KG1 (cell line): Measurements from ENCODE around the gene SRSF2.
"Not testable (repeated sequence)": the region's sequence is repeated elsewhere in the genome, so short reads cannot be mapped to it uniquely, and the experiment has no call there.

Source experiments
- DNase-seq: peaks from one replicate; lab custom pipeline; 2025; lab: John Stamatoyannopoulos, UW

Gene SRSF2

DNA sequence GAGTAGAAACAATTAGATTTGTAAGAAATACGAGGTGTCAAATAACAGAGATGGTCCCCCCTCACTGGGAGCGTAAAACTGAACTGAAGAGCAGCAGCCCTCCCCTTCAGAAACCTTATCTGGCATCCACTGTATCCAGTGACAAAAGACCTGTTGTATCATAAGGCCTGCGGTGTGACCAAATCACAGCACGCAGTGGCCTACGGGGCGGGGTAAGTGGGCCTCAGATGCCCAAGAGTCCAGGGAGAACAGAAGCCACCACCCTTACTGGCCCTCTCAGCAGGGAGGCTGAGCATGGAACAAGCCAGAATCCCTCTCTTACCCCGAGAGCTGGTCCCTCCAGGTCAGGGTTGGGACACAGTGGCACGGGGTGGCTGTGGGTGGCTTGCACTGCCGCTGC is 16.2 kb downstream of the SRSF2 start:
- DNase-seq, result no peak

DNA sequence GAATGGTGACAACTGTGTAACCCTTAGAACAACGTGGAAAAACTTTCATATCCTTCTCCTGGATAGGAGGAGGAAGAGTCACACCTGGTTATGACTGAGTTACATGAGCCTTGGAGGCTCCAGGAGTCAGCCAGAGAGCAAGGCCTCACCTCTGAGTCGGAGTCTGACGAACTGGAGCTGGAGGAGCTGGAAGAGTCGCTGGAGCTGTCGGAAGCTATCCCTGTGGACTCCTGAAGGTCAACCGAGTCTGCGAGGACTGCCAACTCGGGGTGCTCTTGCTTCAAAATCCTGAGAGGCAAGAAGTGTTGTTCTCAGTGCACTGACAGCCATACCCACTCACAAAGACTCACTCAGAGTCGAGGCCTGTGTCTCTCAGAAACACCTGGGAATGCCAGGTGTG is 16.9 kb downstream of the SRSF2 start:
- no peak for DNase-seq

DNA sequence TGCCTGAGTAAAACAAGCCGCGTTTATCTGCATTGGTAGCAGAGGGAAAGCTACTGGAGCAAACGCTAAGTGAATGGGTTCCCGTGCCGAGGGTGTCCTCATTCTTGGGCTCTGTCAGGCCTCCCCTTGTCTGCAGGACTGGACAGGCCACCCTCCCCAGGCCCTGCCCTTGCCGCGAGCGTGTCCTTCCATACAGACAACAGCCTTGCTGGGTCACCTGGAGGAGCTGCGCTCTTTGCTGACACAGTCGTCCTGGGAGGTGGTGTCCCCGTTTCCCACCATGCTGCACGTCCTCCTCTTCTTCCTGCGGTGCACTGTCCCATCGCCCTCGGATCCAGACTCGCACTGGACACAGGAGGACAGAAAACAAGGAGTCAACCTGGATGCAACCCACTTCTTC is 18.6 kb downstream of the SRSF2 start:
- no peak for DNase-seq

DNA sequence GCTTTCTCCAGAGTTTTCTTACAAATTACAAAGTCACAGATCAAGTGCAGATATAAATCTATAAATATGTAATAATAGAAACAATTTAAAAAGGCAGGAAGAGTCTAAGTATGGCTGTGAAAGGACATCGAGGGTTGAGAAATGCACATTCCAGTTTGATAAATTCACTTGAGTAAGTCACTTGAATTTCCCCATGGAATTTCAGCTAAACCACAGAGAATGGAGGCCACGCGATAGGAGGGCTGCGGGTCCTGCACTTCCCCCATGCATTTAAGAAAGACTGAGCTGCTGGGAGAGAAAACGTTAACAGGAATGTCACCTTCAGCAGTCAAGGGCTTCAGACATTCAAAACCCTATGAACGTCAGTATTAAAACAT is 20.3 kb downstream of the SRSF2 start:
- DNase-seq, result no peak

DNA sequence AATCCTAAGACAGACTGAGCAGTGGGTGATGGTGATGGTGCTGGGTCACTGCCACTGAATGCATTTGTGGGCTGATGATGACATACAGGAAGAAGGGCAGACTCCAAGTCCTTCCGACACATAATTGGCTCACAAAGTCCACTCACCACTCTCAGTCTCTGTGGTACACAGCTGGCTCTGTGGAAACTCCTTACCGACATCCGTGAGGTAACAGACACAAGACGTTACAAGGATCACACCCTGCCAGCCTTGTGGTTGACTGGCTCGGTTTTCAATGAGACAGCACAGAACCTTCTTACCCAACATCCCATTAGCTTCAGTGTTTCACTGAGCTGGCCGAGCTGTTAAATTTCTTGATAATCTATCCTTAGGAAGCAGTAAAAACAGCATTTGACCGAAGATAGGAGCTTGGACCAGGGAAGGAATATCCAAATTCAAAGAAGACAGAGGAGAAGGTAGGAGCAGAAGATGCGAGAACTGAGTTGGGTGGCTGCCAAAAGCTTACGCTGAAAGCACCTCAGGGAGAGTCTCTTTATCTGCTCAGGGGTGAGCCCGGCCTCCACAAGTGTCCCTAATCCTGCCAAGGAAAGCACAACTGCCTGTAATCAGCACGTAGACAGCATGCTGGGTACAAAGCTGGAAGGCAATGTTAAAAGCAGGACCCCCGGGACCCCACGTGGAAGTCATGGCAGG is 20.8 kb downstream of the SRSF2 start:
- no peak for DNase-seq

DNA sequence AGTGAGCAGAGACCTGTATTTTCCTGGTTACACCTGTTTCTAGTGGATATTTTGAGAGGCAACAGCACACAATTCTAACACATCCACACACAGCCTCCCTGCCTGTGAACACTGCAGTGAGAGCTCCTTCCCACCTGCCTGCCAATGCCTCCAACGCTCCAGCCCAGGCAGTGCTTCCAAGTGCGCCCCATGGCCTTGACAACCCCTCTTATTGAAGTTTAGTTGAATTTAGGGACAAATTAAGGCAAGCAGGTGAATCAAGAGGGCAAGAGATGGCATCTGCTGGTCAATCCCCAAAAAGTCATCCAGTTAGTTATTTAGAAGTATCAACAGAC is 21.7 kb downstream of the SRSF2 start:
- no peak for DNase-seq

DNA sequence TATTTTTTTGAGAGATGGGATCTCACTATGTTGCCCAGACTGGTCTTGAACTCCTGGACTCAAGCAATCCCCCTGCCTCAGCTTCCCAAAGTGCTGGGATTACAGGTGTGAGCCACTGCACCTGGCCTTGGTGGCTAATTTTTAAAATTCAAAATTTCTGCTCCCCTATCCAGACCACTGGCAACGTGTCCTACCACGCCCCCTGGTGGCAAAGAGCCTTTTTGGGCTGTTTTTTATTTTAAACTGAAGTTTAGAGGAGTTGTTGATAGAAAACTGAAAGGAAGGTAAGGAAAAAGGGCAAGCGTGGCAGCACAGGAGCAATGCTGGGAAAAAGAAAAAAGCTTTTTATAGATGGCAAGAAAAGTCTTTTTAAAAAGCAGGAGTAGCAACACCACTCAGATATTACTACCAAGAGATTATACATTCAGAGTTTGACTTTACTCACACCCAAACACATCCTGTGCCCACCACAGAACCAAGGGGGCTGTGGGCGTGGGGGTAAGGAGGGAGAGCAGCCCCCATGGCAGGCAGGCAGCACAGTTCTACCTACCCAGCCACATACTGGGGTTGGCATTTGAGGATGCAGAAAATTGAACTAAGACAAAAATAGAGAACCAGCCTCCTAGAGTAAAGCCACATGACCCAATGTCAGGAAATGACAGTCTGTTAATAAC is 22.2 kb downstream of the SRSF2 start:
- DNase-seq, result peak; percentile 50

DNA sequence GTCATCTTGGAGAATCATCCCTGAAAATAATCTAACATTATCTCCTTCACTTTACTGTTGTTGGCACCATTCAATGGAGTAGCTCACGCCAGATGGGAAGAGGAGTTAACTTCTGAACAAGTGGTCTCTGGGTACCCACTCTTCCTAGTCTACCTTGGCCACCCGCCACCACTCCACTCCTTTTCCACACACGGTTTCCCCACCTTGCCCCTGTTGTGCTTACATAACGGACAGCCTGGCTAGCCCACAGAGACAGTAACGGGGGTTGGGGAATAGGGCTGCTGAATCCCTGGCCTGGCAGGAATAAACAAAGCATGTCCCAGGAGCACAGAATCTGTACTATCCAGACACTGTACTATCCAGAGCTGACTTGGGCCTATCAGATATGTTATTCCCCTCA is 22.8 kb downstream of the SRSF2 start:
- no peak for DNase-seq

DNA sequence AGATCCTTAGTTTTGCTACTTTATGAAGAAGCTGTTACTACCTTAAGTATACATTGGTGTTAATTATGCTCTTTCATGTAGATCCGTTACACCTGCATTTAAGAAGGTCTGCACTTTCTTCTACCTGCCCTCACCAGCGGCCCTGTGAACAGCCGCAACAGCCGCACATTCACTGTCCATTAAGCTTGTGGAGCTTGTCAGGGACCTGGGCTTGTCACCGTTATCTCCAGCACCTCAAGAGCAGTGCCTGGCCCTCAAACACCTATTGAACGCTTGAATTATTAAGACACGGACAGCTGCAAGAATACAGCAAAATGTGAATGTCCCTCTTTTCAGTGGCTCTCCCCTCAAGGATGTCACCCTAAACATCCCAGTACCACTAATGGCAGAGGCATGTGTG is 23.4 kb downstream of the SRSF2 start:
- DNase-seq, result no peak

DNA sequence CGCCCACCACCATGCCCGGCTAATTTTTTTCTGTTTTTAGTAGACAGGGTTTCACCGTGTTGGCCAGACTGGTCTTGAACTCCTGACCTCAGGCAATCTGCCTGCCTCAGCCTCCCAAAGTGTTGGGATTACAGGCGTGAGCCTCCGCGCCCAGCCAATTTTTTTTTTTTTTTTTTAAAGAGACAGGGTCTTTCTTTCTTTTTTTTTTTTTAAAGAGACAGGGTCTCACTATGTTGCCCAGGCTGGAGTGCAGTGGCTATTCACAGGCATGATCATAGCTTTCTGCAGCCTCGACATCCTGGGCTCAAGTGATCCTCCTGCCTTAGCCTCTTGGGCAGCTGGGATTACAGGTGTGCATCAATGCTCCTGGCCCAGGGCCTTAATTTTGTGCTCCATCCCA is 24.8 kb downstream of the SRSF2 start:
- not testable (repeated sequence) for DNase-seq

DNA sequence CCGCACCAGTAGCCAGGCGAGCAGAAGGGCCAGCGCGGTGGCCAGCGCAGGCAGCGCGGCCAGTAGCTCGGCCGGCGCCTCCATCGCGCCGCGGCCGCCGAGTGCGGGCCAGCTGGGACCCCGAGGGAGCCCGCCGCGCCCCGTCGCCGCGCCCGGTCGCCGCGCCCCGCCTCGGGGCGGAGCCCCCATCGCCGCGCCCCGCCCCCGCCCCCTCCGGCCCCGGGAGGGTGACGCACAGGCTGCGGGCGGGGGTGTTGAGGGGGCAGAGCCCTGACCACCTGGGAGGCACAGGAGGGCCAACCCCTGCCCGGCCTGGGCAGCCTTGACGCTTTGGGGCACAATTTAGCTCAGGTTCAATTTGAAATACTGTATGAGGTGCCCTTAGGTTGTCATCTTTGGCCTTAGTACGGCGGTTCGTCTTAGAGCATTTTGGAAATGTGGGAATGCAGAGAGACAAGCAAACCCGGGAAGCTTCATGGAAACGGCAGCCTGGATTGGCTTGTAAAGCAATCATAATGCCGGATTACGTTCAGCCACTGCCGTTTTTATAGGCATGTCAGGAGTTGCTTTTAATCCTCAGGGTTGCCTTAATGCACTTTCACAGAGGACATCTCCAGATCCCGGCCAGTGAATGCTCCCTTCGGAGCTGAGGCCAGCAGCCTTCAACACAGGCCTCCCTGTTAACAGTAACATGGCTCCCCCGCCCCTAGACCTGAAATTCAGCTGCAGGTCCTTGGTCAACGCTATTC is 26.1 kb downstream of the SRSF2 start, which contains the start of gene MXRA7:
MXRA7 (minus strand) TSS at position 103 of the 749 bp plus-strand sequence; CDS start at position 84, 19 bp downstream.
- no peak for DNase-seq

DNA sequence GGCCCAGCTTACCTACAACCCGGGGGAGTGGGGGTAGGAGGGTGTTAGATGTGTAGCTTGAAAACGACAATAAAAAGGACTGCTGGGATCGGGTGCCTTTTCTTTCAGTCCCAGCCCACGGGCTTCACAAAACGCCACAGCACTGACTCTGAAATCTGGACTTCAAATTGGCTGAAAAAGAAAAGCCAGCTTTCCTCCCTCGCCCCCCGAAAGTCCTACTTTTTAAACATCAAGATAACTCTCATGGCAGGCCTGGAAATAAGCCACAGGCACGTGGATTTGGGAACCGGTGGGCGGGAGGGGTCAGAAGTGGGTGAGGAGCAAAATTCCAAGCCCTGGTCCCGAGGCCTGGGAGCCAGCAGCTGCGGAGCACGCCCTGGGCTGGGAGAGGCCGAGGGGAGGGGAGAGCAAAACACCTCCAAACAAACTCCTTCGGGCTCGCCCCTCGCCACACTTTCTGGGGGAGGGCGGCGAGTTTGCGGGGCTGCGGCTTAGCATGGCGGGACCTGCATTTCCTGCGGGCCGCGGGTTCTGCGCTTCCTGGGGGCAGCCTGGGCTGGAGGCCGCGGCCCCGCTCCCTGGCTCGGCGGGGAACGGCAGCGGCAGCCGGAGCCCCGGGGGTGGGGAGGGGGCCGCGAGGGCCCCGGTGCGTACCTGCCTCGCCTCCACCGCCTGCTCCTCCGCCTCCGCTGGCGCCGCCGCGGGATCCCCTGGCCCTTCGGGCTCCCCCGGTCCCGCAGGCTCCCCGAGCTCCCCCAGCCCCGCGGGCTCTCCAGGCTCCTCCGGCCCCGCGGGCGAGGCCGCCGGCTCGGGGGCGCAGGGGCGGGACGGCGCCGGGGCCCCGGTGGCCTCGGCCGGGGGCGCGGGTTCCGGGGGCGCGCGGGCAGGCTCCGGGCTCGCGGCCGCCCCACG is 26.9 kb downstream of the SRSF2 start:
- DNase-seq, result not testable (repeated sequence)

DNA sequence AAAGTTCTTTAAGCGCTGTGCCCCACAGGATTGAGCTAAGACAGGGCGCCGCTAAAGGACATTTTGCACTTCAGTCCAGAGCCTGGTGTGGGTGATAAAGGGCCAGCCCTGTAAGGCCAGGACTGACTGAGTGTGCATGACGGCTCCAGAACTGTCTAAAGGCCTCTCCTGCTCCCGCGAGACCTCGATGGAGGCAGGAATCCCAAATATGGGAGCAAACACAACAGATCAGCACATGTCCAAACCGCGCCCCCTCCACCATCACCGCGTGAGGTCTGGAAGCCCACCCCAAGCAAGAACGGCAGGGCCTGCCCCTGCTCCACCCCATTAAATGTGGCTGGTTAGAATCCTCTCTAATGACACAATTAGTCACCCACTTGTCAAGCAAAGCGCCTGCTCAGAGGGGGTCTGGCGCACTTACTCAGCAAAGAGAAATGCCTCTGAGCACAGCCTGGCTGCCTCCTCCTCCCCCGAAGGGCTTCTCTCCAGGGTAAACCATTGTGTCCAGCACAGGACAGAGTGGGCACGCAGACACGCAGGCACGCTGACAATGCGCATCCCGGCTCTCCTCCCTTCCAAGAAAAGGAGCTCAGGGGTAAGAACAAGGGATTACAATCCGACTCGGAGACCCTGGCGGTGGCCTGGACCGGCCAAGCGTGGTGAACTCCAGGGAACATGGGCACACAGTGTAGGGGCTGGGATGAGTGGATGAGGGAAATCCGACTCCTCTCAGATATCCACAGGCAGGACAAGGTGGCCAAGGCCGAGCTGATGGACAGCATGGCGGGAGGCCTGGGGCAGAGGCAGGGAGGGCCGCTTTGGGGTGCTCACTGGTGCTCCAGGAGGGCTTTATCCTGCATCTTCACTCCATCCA is 27.8 kb downstream of the SRSF2 start:
- DNase-seq, result no peak

DNA sequence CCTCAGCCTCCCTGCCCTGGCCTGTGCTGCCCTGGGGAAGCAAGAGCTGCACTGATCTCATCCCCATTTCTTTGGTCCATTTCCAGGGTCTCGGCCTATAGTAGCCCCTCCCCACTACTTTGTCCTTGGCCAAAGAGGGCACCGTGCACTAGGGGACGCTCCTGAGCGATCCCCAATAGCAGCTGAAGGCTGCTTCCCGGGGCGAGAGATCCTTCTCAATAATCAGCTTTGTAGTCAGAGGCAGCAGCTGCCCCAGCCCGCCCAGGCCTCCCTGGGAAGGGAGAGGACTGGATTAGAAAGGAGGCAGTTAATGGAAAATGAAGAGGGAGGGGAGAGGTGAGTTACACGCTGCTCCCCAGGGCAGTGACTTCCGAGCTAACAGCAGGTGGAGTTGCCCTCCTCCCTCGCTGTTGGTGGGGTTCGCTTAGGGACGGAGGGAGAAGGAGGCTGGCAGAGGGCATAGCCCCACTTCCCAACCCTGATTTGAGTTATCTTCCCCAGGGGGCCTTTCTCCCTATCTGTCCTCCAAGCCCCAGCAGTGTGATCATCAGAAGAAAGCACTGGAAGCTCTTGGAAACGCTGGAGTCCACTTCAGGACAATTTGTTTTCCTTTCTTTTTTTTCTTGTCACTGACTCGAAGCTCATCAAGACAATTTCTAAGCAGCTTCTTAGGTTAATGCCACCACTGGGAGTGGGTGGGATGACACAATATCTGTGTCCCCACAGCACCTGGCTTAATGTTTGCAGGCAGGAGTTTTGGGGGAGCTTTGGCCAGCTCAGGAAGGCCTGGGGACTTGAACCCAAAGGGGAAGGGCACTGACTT is 28.9 kb downstream of the SRSF2 start:
- DNase-seq, result no peak

DNA sequence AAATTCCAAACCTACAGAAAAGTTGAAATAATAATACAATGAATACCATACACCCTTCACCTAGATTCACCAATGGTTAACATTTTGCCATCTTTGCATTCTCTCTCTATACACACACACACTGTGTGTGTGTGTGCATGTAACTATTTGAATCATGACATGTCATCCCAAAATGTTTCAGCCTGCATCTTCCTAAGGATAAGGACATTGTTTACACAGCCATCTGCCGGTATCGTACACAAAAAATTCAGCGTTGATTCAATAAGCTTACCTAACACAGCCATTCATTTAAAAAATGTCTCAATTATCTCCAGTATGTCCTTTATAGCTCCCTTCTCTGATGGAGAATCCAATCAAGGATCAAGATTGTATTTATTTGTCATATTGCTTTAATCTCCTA is 30.3 kb downstream of the SRSF2 start:
- DNase-seq, result no peak

DNA sequence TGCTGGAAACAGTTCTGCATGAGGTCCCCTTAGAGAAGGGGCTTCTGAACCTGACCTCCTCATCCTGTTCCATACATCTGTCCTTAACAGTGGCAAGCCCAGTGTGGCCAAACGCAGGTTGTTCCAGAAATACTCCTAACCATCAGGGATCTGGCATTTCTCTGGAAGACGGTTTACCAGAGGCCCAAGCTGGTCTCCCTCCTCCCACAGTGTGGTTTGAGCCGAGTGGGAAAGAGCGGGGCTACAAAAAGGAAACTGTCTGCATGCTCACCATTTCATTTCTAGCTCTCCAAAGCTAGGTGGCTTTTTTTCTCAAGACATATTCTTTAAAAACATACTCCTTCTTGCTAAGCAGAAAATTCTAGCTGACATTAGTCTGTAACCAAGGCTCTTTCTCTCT is 32.3 kb downstream of the SRSF2 start:
- DNase-seq, result no peak

DNA sequence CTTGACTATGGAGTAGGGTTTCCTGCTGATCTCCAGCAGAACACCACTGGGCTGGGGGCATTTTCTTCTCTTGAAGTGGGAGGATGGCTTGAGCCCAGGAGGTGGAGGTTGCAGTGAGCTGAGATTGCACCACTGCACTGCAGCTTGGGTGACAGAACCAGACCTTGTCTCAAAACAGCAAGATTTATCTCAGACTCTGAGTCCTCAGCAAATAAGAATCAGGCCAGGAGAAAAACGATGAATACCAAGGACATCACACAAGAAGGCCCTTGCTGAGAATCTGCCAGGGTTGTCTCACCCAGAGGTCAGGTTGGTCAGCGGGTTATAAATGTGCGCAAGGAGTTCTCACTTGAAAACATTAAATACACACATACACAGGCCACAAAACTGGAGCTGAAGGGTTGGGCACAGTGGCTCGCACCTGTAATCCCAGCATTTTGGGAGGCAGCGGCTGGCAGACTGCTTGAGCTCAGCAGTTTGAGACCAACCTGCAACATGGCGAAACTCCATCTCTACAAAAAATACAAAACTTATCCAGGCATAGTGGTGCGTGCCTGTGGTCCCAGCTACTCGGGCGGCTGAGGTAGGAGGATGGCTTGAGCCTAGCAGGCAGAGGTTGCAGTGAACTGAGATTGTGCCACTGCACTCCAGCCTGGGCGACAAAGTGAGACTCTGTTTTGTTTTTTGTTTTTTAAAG is 34.0 kb downstream of the SRSF2 start:
- DNase-seq, result no peak

DNA sequence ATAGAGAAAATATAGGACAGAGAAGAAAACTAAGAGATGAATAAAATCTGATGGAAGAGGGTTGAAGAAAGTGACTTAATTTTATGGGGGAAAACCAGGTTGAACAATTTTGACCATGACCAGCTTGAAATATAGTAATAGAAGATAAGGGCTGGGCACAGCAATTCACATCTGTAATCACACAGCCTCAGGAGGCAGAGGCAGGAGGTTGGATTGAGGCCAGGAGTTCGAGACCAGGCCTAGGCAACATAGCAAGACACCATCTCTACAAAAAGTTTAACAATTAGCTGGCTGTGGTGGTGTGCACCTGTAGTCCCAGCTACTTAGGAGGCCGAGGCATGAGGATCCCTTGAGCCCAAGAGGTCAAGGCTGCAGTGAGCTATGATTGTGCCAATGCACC is 35.1 kb downstream of the SRSF2 start:
- DNase-seq, result no peak

DNA sequence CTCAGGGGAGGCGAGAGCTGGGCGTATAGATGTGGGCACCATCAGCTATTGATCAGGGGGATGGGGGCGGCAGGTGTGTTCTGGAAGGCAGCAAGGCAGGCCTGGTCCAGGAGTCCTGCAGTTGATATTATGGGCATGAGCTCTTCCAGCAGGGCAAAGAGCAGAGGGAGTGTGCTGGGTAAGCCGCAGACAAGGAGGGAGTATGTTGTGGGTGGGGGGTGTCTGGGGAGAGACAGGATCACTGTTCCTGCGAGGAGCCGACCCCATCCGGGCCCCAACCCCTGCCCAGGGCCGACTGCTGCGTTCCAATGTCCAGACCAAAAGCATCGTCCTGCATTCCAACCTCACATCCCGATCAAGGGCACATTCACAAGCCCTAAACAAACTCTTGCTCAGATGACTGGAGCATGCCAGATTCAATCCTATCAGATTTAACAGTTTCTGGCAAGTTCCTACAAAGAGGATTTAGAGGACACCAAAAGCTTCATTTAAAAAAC is 35.6 kb downstream of the SRSF2 start:
- DNase-seq, result no peak
